GM18867 (cell line): Measurements from ENCODE around the gene LETMD1.
"Not testable (repeated sequence)": the region's sequence is repeated elsewhere in the genome, so short reads cannot be mapped to it uniquely, and the experiment has no call there.

Experiments
- ATAC-seq: cut with Tn5 transposase; IDR thresholded peaks from one replicate; pipeline ENCODE4 v1.9.1; 2021; ENCODE audit warnings: mild to moderate bottlenecking, moderate library complexity; ENCODE audit not compliant: unreplicated experiment

LETMD1 gene

DNA sequence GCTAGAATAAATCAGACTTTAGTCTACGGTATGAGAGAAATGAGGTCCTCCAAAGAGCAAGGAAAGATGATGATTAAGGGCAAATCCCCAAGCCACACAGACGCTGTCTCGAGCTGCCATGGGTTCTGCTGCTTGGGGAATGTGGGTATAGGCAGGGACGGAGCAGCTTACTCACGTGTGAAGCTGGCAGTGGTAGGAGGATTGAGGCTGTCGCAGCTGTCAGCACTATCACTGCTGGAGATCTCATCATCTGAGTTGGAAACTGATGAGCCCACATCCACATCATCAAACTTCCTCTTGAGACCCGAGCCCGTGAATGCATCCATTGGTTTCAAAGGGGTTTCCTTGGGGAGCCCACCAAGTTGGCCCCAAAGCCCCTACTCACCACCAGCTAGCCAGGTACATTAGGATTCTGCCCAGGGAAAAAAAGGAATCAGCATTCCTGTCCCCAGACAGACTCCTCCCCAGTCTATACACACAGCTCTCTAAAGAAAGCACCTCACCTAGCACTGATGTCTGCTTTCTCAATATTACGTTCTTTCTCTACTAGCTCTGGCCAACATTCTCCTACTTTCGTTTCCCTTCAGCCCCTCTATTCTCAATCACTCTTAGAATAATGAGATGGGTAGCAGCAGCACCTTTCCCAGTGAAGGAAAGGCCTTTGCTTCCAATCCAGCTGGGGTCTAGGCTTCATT, 28.3 kb downstream of the LETMD1 start:
- ATAC-seq: no peak

DNA sequence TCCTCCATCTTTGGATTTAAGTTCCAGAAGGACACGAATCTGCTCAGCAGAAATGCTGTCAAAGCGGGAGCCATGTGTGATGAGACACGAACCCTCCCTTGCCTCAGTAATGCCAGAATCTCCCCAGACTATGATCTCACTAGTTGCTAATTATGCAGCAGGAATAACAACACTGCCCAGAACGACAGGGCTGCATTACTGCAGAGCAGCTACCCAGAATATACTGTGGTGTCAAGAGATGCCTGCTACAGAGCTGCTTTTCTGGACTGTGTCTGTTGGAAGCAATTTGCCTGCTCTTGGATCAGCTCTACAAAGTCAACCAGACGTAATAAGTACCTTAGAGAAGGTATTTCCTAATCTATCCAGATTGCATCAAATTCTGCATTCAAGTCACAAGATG, 29.8 kb downstream of the LETMD1 start:
- ATAC-seq: no peak

DNA sequence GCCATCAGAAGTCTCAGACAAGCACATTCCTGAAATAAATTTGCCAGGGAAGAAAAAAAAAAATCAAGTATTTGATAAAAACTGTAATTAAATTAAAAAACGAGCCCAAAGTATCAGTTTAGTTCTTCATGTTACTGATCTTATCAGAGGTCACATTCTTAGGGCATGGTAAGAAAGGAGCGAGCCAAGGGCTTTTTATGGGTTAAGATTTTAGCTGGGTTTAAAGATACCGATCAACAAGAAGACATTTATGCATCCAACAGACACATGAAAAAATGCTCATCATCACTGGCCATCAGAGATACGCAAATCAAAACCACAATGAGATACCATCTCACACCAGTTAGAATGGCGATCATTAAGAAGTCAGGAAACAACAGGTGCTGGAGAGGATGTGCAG, 30.2 kb downstream of the LETMD1 start:
- not testable (repeated sequence) for ATAC-seq

DNA sequence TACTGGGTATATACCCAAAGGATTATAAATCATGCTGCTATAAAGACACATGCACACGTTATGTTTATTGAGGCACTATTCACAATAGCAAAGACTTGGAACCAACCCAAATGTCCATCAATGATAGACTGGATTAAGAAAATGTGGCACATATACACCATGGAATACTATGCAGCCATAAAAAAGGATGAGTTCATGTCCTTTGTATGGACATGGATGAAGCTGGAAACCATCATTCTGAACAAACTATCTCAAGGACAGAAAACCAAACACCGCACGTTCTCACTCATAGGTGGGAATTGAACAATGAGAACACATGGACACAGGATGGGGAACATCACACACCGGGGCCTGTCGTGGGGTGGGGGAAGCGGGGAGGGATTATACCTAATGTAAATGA, 30.7 kb downstream of the LETMD1 start:
- not testable (repeated sequence) for ATAC-seq

DNA sequence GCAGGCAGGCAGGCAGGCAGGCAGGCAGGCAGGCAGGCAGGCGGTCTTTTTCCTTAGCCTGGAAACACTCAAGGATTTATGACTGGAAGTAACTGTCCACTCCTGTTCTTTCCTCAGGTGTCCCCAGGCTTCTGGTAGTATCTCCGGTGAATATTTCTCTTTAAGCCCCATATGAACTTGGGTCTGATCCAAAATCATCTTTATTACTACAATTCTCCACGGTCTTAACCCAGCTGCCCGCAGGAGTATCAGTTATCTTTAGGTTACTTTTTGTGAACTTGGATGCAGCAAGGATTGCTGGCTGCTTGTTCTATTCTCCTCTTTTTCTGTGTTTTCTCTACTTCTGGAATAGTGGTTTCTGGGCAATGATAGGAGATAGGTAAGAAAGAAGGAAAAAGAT, 32.0 kb downstream of the LETMD1 start:
- ATAC-seq: no peak

DNA sequence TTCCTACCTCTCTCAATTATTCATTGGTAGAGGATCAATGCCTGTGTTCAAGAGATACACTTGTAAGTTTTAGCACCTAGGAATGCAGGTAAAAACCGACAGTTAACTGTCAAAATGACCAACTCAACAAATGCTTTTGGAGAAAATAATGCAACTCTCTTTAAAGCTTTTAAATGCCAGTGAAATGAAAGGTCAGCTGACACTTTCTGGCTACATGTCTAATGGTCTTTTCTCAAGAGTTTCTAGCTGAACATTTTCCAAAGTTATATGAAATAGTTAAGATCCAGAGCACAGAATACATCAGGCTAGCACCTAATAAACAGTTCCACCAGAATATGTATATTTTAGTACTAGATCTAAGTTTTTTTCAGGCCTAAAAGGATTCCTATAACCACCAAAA, 33.3 kb downstream of the LETMD1 start:
- ATAC-seq: no peak

DNA sequence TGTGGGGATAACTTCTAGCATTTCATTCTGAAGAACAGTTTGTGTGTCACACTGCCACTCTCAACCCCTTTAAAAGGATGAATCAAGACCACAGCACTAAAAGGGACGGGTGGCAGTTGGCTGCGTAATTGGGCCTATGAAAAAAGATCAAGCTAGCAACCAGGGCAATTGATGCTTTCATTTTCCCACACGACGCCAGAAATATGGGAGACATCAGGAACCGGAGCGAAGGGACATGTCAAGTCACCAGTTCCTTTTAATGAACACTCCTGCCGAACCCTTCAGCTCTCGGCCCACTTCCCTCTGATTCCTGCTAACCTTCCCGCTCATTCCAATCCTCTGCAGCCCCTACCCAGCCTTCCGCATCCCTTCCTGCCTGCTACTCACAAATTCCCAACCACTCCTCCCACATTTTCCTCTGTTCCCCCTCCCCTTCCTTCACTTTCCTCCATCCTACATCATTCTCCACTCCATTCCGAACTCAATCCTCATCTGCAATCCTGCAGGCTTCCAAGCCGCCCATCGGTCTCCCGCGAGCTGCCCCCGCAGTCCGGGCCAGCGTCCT, 34.5 kb downstream of the LETMD1 start:
- no peak for ATAC-seq

DNA sequence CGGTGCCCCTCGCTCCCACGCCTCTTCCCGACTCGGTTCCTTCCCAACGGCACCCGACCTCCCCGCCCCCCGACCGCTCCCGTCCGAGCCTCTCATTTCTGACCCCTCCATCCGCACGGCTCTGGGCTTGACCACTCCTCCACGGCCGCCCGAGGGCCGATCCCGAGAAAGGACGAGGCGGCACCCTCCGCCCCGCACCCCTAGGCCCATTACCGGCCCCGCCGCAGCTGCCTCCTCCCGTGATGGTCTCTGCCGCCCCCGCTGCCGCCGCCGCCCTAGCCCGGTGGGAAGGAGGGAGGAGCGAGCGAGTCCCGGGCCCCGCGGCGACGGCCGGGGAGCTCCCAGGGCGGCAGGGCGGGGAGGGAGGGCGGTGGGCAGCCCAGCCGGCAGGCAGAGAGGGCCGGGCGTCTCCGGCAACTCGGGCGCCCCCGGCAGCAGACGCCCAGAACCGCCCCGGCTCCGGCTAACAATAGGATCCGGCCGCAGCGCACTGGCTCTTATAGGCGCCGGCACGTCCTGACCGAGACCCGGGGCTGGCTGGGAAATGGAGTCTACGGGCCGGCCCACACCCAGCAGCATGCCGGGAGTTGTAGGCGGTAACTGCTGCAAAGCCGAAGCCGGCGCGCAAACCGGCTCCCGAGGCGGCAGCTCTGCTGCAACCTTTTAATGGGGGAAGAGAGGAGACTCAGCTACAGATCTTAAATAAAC, 35.2 kb downstream of the LETMD1 start, which contains the start of gene CSRNP2:
Gene CSRNP2, minus strand, starts transcription at position 471 of the 708 bp plus-strand sequence. CDS start 7,035 bp downstream, outside the sequence.
- peak; percentile 95 for ATAC-seq

DNA sequence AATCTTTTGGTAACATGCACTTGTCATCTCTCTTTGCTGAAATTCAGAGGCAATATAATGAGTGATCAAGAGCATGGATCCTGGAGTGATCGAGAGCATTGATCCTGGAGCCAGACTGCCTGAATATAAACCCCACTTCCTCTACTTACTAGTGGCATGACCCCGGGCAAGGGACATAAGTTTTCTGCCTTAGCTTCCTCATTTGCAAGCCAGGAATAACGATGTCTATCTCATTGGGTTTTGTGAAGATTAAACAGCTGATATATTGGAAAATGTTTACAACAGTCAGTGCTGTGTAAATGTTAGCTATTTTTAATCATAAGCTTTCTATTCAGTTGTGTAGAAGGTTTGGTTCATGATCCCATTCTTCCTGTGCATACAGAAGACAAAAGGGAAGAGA, 37.6 kb downstream of the LETMD1 start:
- no peak for ATAC-seq

DNA sequence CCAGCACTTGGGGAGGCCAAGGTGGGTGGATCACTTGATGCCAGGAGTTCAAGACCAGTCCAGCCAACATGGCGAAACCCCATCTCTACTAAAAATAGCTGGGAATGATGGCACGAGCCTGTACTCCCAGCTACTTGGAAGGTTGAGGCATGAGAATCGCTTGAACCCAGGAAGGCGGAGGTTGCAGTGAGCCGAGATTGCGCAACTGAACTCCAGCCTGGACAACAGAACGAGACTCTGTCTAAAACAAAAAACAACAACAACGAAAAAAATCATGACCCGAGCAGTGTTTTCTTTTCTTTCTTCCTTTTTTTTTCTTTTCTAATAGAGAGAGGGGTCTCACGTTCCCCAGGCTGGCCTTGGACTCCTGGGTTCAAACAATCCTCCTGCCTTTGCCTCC, 38.8 kb downstream of the LETMD1 start:
- ATAC-seq: no peak

DNA sequence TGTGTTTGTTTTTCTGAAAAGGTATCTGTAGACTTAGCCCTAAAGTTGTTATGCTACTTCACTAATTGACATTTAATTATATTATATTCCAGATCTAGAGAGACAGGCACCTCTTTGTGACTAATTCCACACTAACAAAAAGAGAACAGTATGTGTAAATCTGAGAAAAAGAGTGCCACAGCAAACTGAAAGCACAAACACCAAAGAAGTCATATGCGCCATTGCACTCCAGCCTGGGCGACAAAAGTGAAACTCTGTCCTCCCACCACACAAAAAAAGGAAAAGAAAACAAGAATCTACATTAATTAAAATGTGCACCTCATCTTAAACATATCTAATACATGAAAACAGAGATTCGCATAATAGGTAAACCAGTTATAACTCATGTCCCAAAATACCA, 39.7 kb downstream of the LETMD1 start:
- no peak for ATAC-seq

DNA sequence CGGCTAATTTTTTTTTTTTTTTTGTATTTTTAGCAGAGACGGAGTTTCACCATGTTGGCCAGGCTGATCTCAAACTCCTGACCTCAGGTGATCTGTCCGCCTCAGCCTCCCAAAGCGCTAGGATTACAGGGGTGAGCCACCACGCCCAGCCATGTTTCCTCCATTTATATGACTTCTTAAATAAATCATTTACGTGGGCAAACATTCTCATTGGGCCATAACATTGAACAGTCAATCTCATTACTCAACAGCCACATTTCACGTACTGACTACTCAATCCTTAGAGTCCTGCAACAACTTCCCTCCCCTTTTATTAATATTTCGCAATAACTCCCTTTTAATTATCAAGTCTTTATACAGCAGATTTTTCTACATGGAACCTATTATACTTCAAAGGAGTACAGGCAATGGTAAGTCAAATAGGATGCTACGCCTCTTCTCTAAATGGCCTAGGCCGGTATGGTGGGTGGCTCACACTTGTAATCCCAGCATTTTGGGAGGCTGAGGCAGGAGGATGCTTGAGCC, 42.6 kb downstream of the LETMD1 start:
- ATAC-seq: no peak

DNA sequence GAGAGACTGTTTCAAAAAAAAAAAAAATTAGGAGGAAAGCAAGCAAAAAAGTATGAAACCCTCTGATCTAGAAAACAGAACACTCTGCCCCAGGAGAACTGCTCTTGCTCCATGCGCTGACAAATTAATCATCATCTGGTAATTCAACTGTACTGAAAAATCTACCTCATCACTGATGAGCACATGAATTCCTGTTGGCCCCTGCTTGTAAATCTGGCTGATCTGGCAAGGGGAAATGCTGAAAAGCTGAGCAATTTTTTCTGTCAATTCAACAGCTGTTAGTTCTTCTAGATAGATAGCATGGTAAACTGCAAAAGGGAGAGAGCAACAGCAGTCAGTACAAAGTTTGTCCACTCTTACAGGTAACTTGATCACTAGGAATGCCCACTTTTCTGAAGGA, 50.5 kb downstream of the LETMD1 start:
- ATAC-seq: no peak

DNA sequence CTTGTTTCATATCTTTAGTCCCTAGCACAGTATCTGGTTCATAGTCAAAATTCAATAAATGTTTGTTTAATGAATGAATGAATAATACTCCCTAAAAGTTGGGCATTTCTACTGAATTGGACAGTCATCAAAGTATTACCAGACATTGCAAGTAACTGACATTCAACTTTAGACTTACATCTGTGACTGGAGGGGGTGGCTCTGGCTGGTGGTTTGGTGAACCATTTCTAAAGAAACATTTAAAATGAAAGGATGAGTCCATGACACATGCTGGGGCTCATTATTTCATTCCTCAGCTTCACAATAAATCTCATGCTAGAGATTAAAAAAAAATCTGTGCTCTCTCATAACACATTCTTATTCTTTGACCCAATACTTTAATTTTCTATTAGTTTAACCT, 55.9 kb downstream of the LETMD1 start:
- ATAC-seq: no peak

DNA sequence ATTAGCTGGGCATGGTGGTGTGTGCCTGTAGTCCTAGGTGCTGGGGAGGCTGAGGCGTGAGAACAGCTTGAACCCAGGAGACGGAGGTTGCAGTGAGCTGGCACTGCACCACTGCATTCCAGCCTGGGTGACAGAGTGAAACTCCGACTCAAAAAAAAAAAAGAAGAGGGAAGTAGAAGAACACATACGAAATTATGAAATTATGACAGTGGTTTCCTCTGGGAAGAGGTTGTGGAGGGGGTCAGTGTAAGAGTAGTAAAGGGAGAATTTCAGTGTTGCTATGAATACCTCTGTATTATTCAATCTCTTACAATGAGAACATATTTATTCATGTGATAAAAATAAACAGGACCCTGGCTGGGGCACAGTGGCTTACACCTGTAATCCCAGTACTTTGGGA, 60.0 kb downstream of the LETMD1 start:
- no peak for ATAC-seq
